GM13977 (cell line): ENCODE results near the gene WASF3.

ENCODE experiments used
- DNase-seq: peaks from one replicate; pipeline ENCODE4 v3.0.0; 2012; ENCODE audit warnings: low spot score
- in situ Hi-C: fragments of 300-500 bp; cut with MboI; formaldehyde crosslinking; loops from one replicate; pipeline ENCODE4 v1.12.0; 2022; ENCODE audit warnings: low sequenced_read_pairs, low pct_unique_long_range_greater_than_20kb, mixed read lengths, inconsistent platforms; ENCODE audit not compliant: unreplicated experiment
- TF ChIP-seq, protein P1 (sequence below): IDR thresholded peaks from 2 replicates; pipeline ENCODE4 v1.5.1; 2012; ENCODE audit warnings: mild to moderate bottlenecking, control low read depth; ENCODE audit not compliant: insufficient read depth; ENCODE audit errors: extremely low read depth, missing control alignments

Gene WASF3

DNA sequence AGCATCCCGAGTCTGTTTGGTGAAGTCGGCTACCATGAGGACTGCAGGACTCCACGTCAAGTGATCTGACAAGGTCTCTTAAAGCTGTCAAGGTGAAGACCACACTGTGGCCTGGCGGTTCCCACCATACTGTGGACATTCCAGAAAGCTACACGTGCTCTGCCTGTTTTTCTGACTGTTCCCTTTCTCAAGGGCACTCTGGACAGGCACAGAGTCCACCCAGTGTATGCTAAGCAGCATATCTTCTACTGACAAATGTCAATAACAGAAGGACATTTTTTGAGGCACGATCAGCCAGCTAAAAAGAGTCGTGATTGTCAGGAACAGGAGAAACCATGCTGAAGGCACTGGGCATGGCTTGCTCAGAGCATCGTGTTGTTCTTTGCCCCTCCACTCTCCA, 12.8 kb upstream of the WASF3 start:
- DNase-seq = no peak
- TF ChIP-seq, protein P1, sequence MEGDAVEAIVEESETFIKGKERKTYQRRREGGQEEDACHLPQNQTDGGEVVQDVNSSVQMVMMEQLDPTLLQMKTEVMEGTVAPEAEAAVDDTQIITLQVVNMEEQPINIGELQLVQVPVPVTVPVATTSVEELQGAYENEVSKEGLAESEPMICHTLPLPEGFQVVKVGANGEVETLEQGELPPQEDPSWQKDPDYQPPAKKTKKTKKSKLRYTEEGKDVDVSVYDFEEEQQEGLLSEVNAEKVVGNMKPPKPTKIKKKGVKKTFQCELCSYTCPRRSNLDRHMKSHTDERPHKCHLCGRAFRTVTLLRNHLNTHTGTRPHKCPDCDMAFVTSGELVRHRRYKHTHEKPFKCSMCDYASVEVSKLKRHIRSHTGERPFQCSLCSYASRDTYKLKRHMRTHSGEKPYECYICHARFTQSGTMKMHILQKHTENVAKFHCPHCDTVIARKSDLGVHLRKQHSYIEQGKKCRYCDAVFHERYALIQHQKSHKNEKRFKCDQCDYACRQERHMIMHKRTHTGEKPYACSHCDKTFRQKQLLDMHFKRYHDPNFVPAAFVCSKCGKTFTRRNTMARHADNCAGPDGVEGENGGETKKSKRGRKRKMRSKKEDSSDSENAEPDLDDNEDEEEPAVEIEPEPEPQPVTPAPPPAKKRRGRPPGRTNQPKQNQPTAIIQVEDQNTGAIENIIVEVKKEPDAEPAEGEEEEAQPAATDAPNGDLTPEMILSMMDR = no peak
- in situ Hi-C loops = no loop called here

DNA sequence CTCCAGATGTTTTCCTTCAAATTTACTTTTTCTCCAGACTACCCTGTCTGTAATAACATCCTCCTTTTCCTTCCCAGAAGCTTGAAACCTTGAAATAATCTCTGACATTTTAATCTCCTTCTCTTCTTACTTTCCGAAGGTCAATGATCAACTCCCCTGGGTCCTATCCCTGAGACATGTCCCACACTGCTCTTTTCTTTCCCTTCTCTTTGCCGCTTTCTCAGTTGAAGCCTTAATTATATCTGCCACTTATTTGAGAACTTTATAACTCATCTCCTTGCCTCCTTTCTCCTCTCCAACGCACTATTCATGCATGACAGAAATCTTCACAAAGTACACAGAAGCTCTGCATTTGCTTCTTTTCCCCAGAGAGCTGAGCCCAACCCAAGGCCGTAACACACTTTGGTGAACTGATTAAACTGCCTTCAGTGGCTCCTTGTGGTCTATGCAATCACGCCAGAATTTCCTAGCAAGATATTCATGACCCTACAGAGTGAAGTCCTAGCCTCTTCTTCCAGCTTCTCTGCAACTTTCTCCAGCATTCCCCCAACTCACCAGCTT, 9.2 kb upstream of the WASF3 start:
- in situ Hi-C loops = no loop called here
- TF ChIP-seq, protein P1 = no peak
- no peak for DNase-seq

DNA sequence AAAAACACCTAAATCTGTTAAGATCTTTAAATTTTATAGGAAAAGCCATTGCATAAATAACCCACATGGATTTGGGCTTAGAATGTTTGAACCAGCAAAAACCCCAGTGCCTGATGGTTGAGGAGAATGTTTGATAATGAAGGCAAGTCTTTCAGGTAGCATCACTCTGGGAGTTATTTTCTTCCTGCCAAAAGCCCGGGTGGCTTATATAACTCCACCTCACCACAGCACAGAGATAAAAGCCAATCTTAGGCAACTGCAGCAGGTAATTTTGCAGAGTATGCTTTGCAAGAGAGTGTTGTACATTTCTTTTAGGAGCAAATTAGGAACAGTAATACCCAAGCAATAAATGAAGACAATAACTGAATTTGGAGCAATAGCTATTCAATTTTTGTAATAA, 7.8 kb upstream of the WASF3 start:
- in situ Hi-C loops = no loop called here
- DNase-seq = no peak
- TF ChIP-seq, protein P1 = no peak

DNA sequence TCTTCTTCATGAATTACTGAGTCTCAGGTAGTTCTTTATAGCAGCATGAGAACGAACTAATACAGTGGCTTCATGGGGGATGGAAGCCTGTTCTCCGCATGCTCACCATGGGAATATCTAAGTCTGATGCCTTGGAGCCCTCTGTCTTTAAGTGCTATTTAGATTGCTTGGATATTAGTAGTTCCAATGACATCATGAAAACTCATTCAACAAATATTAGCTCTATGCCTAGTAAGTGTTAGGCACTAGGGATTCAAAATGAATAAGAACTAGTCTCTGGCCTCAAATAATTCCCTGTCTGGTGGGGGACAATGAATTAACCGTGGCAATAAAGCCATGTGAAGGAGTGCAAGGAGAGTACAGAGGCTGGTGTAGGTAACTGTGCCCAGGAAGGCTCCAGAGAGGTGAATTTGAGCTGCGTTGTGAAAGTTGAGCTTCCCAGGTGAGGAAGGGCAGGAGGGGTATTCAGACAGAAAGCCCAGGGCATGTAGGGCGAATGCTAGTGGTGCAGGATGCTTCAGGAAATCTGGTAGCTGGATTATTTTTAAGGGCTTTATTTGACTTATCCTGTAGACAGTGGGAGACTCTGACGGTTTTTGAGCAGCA, 6.1 kb upstream of the WASF3 start:
- in situ Hi-C loops = no loop called here
- TF ChIP-seq, protein P1 = no peak
- DNase-seq = no peak

DNA sequence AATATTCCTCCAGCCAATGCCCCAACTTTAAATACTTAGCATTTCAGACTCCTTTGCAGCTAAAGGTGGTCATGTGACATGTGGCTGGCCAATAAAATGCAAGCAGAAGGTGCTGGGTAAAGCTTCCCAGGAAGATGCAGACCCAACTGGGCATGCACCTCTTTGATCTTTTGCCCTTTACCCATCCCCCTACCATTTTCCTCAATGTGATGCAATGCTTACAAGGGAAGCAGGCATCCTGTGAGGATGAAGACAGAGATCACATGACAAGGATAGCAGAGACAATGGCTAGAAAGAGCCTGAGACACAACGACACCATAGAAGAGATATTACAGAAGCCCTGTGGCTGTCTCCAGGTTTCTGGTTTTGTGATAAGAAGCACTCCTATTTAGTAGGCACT, 2.1 kb upstream of the WASF3 start:
- TF ChIP-seq, protein P1 = no peak
- in situ Hi-C loops = no loop called here
- no peak for DNase-seq

DNA sequence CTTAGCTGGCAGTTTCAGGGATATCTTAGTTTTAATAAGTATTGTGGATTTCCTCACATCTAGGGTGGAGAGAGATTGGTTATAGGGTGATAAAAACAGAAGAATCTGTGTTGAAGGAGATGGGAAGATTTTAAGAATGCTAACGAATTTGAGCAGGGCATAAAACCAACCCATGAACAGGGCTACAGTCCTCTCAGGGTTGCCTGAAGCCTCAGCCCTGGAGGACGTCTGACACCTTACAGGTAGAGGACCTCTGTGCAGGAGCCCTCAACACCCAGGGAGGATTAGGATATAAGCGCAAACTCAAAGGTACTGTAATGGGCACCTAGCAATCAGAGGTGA, 461 bp upstream of the WASF3 start:
- TF ChIP-seq, protein P1 = no peak
- in situ Hi-C loops = no loop called here
- no peak for DNase-seq
